Myocyte (in vitro differentiated cells): ENCODE measurements around the gene ZNF333. TPM values are rescaled to one million over a fixed set of nuclear protein-coding genes. Genes with fewer than 3 reads are reported as not detected.

Experiments used
- total RNA-seq: library from RNA; depleted of rRNA; stranded (reverse); fragments of >200 nt; gene quantifications from 2 replicates; pipeline ENCODE4 v1.2.3, GENCODE V29; 2014

Gene ZNF333
- total RNA-seq, 1 donor from 2014 or later: 25.3 TPM

Other genes with a start within 250 kb of the ZNF333 start
- not detected in 2 replicates for gene PTGER1, start 214.7 kb upstream of the ZNF333 start, total RNA-seq
- gene GIPC1, start 193.9 kb upstream of the ZNF333 start, total RNA-seq: 129 and 141 TPM in 2 replicates
- 53.2 and 61.1 TPM in 2 replicates for gene DNAJB1, start 171.7 kb upstream of the ZNF333 start, total RNA-seq
- 103 TPM in 2 replicates for gene TECR, start 160.5 kb upstream of the ZNF333 start, total RNA-seq
- gene NDUFB7, start 118.0 kb upstream of the ZNF333 start, total RNA-seq: 256 and 328 TPM in 2 replicates
- not detected in 2 replicates for gene CLEC17A, start 107.0 kb upstream of the ZNF333 start, total RNA-seq
- gene ADGRE3, start 15.2 kb upstream of the ZNF333 start, total RNA-seq: not detected in 2 replicates
- 0.47 and 1.1 TPM in 2 replicates for gene ADGRE2, start 88.5 kb downstream of the ZNF333 start, total RNA-seq
- gene OR7A5, start 145.1 kb downstream of the ZNF333 start, total RNA-seq: 0.21 and 0.67 TPM in 2 replicates
- gene OR7C1, start 145.1 kb downstream of the ZNF333 start, total RNA-seq: 0.05 and 0.24 TPM in 2 replicates
- not detected in 2 replicates for gene OR7A10, start 158.9 kb downstream of the ZNF333 start, total RNA-seq
- gene OR7A17, start 196.1 kb downstream of the ZNF333 start, total RNA-seq: not detected in 2 replicates